Gastrocnemius medialis (tissue), 4 donors: ENCODE measurements around the gene NCS1. TPM values are rescaled to one million over a fixed set of nuclear protein-coding genes. Genes with fewer than 3 reads are reported as not detected.

Experiments
- ATAC-seq, 2 donors: fragments of 150-250 bp; one replicate each; pipeline ENCODE4 v1.9.1; 2016
- DNase-seq, 2 donors: peaks; one replicate each; pipeline ENCODE4 v3.0.0-alpha.2; 2019
- H3K27ac ChIP-seq, 4 donors: fragments of 200-600 bp; sonication (generic); 1 replicate in 1 of 4; 2 replicates in 3 of 4; pipeline ENCODE4 v1.5.1; 2016 to 2018; ENCODE audit warnings: mild to moderate bottlenecking in 2 of 4, moderate library complexity in 1 of 4
- H3K27me3 ChIP-seq, 3 donors: fragments of 200-600 bp; sonication (generic) in 2 of 3; 1 replicate in 1 of 3; 2 replicates in 2 of 3; pipeline versions ENCODE4 v1.5.1 to v1.6.0; 2016 to 2019; ENCODE audit warnings: mild to moderate bottlenecking in 1 of 3, moderate library complexity in 1 of 3
- H3K36me3 ChIP-seq, 2 donors: fragments of 200-600 bp; sonication (generic) in 1 of 2; one replicate each; pipeline ENCODE4 v1.5.1; 2017 to 2018
- H3K4me1 ChIP-seq, 2 donors: fragments of 200-600 bp; sonication (generic) in 1 of 2; one replicate each; pipeline ENCODE4 v1.5.1; 2016 to 2017; ENCODE audit warnings: mild to moderate bottlenecking in 2 of 2
- H3K4me3 ChIP-seq, 4 donors: fragments of 200-600 bp; sonication (generic) in 3 of 4; 1 replicate in 1 of 4; 2 replicates in 3 of 4; pipeline ENCODE4 v1.5.1; 2016 to 2019; ENCODE audit warnings: mild to moderate bottlenecking in 2 of 4
- H3K9me3 ChIP-seq, 3 donors: fragments of 200-600 bp; sonication (generic) in 2 of 3; 1 replicate in 1 of 3; 2 replicates in 2 of 3; pipeline ENCODE4 v1.5.1; 2016 to 2019
- POLR2A ChIP-seq, 2 donors: fragments of 450-650 bp; IDR thresholded peaks; one replicate each; pipeline ENCODE4 v1.6.1; 2017; ENCODE audit warnings: antibody characterized with exemption in 2 of 2, mild to moderate bottlenecking in 2 of 2, moderate library complexity in 2 of 2
- in situ Hi-C, 4 donors: fragments of 200-750 bp; cut with MboI; loops; one replicate each; pipeline versions ENCODE4 v1.15.0 to v1.8.0; 2017; ENCODE audit warnings: low sequenced_read_pairs in 4 of 4
- intact Hi-C: fragments of 100-400 bp; cut with DNase I; formaldehyde crosslinking; loops from one replicate; pipeline ENCODE4 v1.15.1; 2023; ENCODE audit warnings: low total_unique reads
- total RNA-seq, 4 donors: library from RNA; depleted of rRNA; stranded (reverse); fragments of >200 nt; gene quantifications; one replicate each; pipeline versions ENCODE4 v1.1.0 to v1.2.3, GENCODE V29; 2016
- TF ChIP-seq, protein P1 (sequence below), 5 experiments: fragments of 450-650 bp in 3 of 5; fragments of 200-600 bp in 2 of 5; sonication (generic) in 2 of 5; IDR thresholded peaks in 4 of 5; conservative IDR thresholded peaks in 1 of 5; 1 replicate in 4 of 5; 2 replicates in 1 of 5; pipeline ENCODE4 v1.5.1; 2016 to 2019; ENCODE audit warnings: antibody characterized with exemption in 5 of 5, mild to moderate bottlenecking in 3 of 5, moderate library complexity in 3 of 5

Gene NCS1
- total RNA-seq, 4 donors from 2014 or later: 2.1 to 4.6 (median 2.5) TPM

DNA sequence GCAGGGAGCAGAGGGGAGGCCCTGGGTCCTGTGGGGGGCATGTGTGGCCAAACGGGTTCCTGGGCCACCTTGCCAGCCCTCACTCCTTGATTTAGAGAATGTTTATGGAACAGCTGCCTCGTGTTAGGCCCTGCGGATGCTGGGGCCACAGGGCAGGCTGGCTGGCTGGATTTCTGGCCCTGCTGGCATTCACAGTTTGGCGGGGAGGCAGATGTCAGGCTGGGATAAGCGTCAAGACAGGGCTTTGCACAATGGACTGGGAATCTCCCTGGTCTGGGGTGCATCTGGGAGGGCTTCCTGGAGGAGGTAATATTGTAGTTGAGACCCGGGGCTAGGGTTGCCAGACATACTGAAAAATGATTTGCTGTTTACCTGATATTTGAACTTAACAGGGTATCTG, 13.8 kb downstream of the NCS1 start:
- Histone ChIP-seq H3K4me1 (no peaks in the 10 kb centered on the region), H3K27ac (no peak overlapping the region), H3K27me3 (no peaks in the 10 kb centered on the region), H3K36me3 (no peaks in the 10 kb centered on the region), H3K4me3 (no peak overlapping the region), H3K9me3 (no peaks in the 10 kb centered on the region)
- ATAC-seq (no peak), DNase-seq (no peak)
- TF ChIP-seq, protein P1, sequence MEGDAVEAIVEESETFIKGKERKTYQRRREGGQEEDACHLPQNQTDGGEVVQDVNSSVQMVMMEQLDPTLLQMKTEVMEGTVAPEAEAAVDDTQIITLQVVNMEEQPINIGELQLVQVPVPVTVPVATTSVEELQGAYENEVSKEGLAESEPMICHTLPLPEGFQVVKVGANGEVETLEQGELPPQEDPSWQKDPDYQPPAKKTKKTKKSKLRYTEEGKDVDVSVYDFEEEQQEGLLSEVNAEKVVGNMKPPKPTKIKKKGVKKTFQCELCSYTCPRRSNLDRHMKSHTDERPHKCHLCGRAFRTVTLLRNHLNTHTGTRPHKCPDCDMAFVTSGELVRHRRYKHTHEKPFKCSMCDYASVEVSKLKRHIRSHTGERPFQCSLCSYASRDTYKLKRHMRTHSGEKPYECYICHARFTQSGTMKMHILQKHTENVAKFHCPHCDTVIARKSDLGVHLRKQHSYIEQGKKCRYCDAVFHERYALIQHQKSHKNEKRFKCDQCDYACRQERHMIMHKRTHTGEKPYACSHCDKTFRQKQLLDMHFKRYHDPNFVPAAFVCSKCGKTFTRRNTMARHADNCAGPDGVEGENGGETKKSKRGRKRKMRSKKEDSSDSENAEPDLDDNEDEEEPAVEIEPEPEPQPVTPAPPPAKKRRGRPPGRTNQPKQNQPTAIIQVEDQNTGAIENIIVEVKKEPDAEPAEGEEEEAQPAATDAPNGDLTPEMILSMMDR (IDR thresholded peaks at IDR 0.05 in 4 of 5, conservative IDR thresholded peaks at IDR 0.05 in 1 of 5): no peak
- TF ChIP-seq POLR2A (IDR thresholded peaks at IDR 0.05): no peak
- intact Hi-C loops (no loop called here), in situ Hi-C loops (no loop called here)

DNA sequence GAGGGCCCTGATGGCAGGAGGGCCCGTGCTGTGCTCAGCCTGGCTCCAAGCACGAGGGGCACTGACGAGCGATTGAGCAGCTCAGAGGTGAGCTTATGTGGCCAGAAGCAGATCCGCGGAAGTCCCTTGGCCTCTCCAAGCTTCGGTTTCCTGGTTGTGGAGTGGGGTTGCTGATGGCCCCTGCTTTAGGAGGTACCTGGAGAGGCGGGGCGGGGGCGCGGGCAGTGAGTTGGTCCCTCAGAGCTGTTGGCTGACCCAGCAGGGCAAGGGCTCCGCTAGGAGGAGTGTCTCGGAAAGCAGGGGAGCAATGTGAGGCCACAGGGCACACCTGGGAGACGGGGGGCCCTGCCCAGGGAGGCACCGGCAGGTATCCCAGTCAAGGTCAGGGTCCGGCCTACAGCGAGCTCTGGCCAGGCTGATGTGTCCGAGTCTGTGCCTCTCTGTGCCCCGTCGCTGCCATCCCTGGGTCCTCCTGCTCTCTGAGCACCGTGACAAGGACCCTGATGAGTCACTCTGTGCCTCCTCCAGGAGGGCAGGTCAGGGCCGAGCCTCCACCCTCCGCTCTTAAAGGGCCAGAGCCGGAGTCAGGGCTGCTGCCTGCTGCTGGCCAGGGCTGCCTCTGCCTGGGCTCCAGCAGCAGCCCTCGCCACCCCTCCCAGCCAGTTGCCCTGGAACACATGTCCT, 14.8 kb downstream of the NCS1 start:
- H3K9me3 ChIP-seq: no peaks in the 10 kb centered on the region
- TF ChIP-seq, protein P1 (IDR thresholded peaks at IDR 0.05 in 4 of 5, conservative IDR thresholded peaks at IDR 0.05 in 1 of 5): no peak
- no peak for TF ChIP-seq POLR2A (IDR thresholded peaks at IDR 0.05)
- DNase-seq: peak in 1 of 2 donors; percentile 23
- no peak overlapping the region for H3K27ac ChIP-seq
- no peaks in the 10 kb centered on the region for H3K36me3 ChIP-seq
- ATAC-seq: peak in 1 of 2 donors; percentile 36
- H3K4me3 ChIP-seq: no peak overlapping the region
- intact Hi-C loops (no loop called here), in situ Hi-C loops (no loop called here)
- H3K27me3 ChIP-seq: no peaks in the 10 kb centered on the region
- H3K4me1 ChIP-seq: no peaks in the 10 kb centered on the region

DNA sequence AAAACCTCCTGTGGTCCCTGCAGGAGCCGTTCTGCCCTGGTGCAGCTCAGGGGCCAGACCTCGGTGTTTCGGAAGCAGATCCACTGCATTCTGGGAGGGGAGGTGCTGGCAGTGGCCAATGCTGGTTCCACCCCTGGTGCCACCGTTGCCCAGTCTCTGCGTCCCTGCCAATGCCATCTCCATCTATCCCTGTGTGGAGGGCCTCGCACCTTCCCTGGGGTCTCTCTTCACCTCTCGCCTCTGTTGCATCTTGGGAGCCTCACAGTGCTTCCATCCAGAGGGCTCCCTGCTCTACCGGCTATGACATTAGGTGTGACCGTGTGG, 15.3 kb downstream of the NCS1 start:
- Histone ChIP-seq H3K4me1 (no peaks in the 10 kb centered on the region), H3K27me3 (no peaks in the 10 kb centered on the region), H3K9me3 (no peaks in the 10 kb centered on the region), H3K36me3 (no peaks in the 10 kb centered on the region), H3K4me3 (no peak overlapping the region), H3K27ac (no peak overlapping the region)
- DNase-seq (no peak), ATAC-seq (no peak)
- intact Hi-C loops: no loop called here
- in situ Hi-C loops: no loop called here
- TF ChIP-seq POLR2A (IDR thresholded peaks at IDR 0.05): no peak
- TF ChIP-seq, protein P1 (IDR thresholded peaks at IDR 0.05 in 4 of 5, conservative IDR thresholded peaks at IDR 0.05 in 1 of 5): no peak

DNA sequence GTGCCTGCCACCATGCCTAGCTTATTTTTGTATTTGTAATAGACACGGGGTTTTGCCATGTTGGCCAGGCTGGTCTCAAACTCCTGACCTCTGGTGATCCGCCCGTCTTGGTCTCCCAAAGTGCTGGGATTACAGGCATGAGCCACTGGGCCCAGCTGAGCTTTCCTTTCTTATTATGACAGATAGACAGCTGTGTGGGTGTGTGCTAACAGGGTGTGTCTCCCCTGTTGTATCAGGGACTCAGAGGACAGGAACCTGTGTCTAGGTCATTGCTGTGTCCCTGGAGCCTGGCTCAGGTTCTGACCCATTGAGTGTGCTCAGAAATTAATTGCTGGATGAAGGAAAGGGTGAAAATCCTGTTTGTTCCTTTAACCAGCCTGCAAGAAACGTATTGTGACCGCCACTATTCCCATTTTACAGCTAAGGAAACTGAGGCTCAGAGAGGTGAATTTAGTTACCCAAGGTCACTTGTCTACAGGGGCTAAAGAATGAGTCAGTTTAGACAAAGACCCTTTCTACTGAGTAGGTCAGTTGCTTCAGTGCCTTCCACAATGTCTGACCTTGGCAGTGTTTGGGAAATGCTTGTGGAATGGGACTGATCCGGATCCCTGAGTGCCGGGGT, 16.8 kb downstream of the NCS1 start:
- H3K4me3 ChIP-seq: no peak overlapping the region
- TF ChIP-seq, protein P1 (IDR thresholded peaks at IDR 0.05 in 4 of 5, conservative IDR thresholded peaks at IDR 0.05 in 1 of 5): no peak
- TF ChIP-seq POLR2A (IDR thresholded peaks at IDR 0.05): no peak

More for the DNA sequence above, 16.8 kb downstream of the NCS1 start:
- Histone ChIP-seq H3K4me1 (no peaks in the 10 kb centered on the region), H3K36me3 (no peaks in the 10 kb centered on the region), H3K9me3 (no peaks in the 10 kb centered on the region), H3K27ac (no peak overlapping the region), H3K27me3 (no peaks in the 10 kb centered on the region)
- DNase-seq: no peak
- ATAC-seq: no peak
- in situ Hi-C loops: no loop called here
- intact Hi-C loops: no loop called here
